GM23338 (cell line): ENCODE measurements around the gene C1orf198. TPM values are rescaled to one million over a fixed set of nuclear protein-coding genes. Genes with fewer than 3 reads are reported as not detected.

Experiments used
- ATAC-seq: fragments of 200-7000 bp; cut with Tn5 transposase; 3 replicates; pipeline ENCODE4 v1.9.1; 2020
- DNase-seq: peaks from one replicate; pipeline ENCODE4 v3.0.0-alpha.2; 2015; ENCODE audit warnings: low spot score
- H2AFZ ChIP-seq: fragments of 200-600 bp; sonication (generic); 2 replicates; pipeline ENCODE4 v1.8.0; 2016; ENCODE audit warnings: antibody characterized with exemption, mild to moderate bottlenecking, moderate library complexity
- H3F3A ChIP-seq: fragments of 200-600 bp; sonication (generic); replicated peaks from 2 replicates; pipeline ENCODE4 v1.8.0; 2017; ENCODE audit warnings: antibody characterized with exemption, mixed run types, low read depth
- H3K27ac ChIP-seq: fragments of 200-600 bp; sonication (generic); 2 replicates; pipeline ENCODE4 v1.6.1; 2016; ENCODE audit warnings: low read depth
- H3K27me3 ChIP-seq: fragments of 200-600 bp; sonication (generic); 2 replicates; pipeline ENCODE4 v1.8.0; 2016; ENCODE audit warnings: mild to moderate bottlenecking, mixed run types, moderate library complexity; ENCODE audit not compliant: insufficient read depth
- H3K36me3 ChIP-seq: fragments of 200-600 bp; sonication (generic); 2 replicates; pipeline ENCODE4 v1.8.0; 2016; ENCODE audit warnings: mild to moderate bottlenecking; ENCODE audit not compliant: insufficient read depth
- H3K4me1 ChIP-seq: fragments of 200-600 bp; sonication (generic); 2 replicates; pipeline ENCODE4 v1.8.0; 2016; ENCODE audit warnings: mild to moderate bottlenecking, moderate library complexity; ENCODE audit not compliant: insufficient read depth
- H3K4me2 ChIP-seq: fragments of 200-600 bp; sonication (generic); 2 replicates; pipeline ENCODE4 v1.7.1; 2017; ENCODE audit warnings: mixed run types
- H3K4me3 ChIP-seq: fragments of 200-600 bp; sonication (generic); 2 replicates; pipeline ENCODE4 v1.6.1; 2016; ENCODE audit warnings: mixed run types
- H3K79me2 ChIP-seq: fragments of 200-600 bp; sonication (generic); replicated peaks from 2 replicates; pipeline ENCODE4 v1.8.0; 2017; ENCODE audit warnings: mild to moderate bottlenecking; ENCODE audit not compliant: insufficient read depth
- H3K9me2 ChIP-seq: fragments of 200-600 bp; sonication (generic); 2 replicates; pipeline ENCODE4 v1.8.0; 2017; ENCODE audit not compliant: insufficient read depth
- H4K20me1 ChIP-seq: fragments of 200-600 bp; sonication (generic); replicated peaks from 2 replicates; pipeline ENCODE4 v1.8.0; 2017; ENCODE audit warnings: mild to moderate bottlenecking; ENCODE audit not compliant: insufficient read depth
- H3K27ac Mint-ChIP-seq: 2 replicates; pipeline ENCODE4 v1.8.0; 2020; ENCODE audit warnings: inconsistent platforms, mild to moderate bottlenecking, moderate library complexity, mixed read lengths
- H3K27me3 Mint-ChIP-seq: 3 replicates; pipeline ENCODE4 v1.8.0; 2022; ENCODE audit warnings: low read depth, mild to moderate bottlenecking, moderate library complexity, mixed read lengths, inconsistent platforms; ENCODE audit not compliant: insufficient read depth, poor library complexity
- H3K36me3 Mint-ChIP-seq: 3 replicates; pipeline ENCODE4 v1.8.0; 2021; ENCODE audit warnings: low read depth, mild to moderate bottlenecking, inconsistent platforms, moderate library complexity, mixed read lengths
- H3K4me1 Mint-ChIP-seq: 3 replicates; pipeline ENCODE4 v1.8.0; 2020; ENCODE audit warnings: mild to moderate bottlenecking, inconsistent platforms, mixed read lengths
- H3K4me3 Mint-ChIP-seq: 3 replicates; pipeline ENCODE4 v1.8.0; 2021; ENCODE audit warnings: moderate library complexity, mild to moderate bottlenecking, inconsistent platforms, mixed read lengths
- H3K9me3 Mint-ChIP-seq: 3 replicates; pipeline ENCODE4 v1.8.0; 2020; ENCODE audit warnings: moderate library complexity, mild to moderate bottlenecking, inconsistent platforms, mixed read lengths
- EZH2phosphoT487 ChIP-seq: fragments of 200-600 bp; sonication (generic); IDR thresholded peaks from one replicate; pipeline ENCODE4 v1.8.1; 2018; ENCODE audit warnings: antibody characterized with exemption; ENCODE audit not compliant: unreplicated experiment
- JUNB ChIP-seq: IDR thresholded peaks from one replicate; pipeline ENCODE4 v1.6.1; 2016; ENCODE audit warnings: antibody characterized with exemption; ENCODE audit not compliant: unreplicated experiment
- NANOG ChIP-seq: IDR thresholded peaks from 2 replicates; pipeline ENCODE4 v1.6.1; 2016; ENCODE audit warnings: antibody characterized with exemption, borderline replicate concordance
- ZNF114 ChIP-seq: fragments of 250-450 bp; sonication (Bioruptor Pico); IDR thresholded peaks from 2 replicates; pipeline ENCODE4 v1.5.0; 2020; ENCODE audit warnings: mild to moderate bottlenecking, moderate library complexity
- ZNF331 ChIP-seq: fragments of 250-450 bp; sonication (Bioruptor Pico); IDR thresholded peaks from 2 replicates; pipeline ENCODE4 v1.5.0; 2020; ENCODE audit warnings: low read depth, mild to moderate bottlenecking, moderate library complexity
- polyA plus RNA-seq: library from polyadenylated mRNA; unstranded; fragments of >200 nt; fragmentation: Nextera tagmentation; extraction: Ambion mirVana; gene quantifications from 2 replicates; pipeline ENCODE4 v1.2.1, GENCODE V29; 2016
- total RNA-seq: library from RNA; depleted of rRNA; stranded (reverse); fragments of >200 nt; shearing (Covaris generic); gene quantifications from 2 replicates; pipeline ENCODE4 v1.2.3, GENCODE V29; 2014
- TF ChIP-seq, protein P1 (sequence below): IDR thresholded peaks from 2 replicates; pipeline ENCODE4 v1.6.1; 2016; ENCODE audit warnings: antibody characterized with exemption
- TF ChIP-seq, protein P2 (sequence below): fragments of 250-450 bp; sonication (Bioruptor Pico); IDR thresholded peaks from 2 replicates; pipeline ENCODE4 v1.5.0; 2020; ENCODE audit warnings: mild to moderate bottlenecking, moderate library complexity
- TF ChIP-seq, protein P3 (sequence below), 2 experiments: fragments of 200-600 bp in 1 of 2; sonication (generic) in 1 of 2; conservative IDR thresholded peaks; 2 replicates each; pipeline versions ENCODE4 v1.5.1 to v1.6.1; 2016 to 2017; ENCODE audit warnings: antibody characterized with exemption in 2 of 2, low read depth in 2 of 2, mild to moderate bottlenecking in 2 of 2, moderate library complexity in 1 of 2
- TF ChIP-seq, protein P4 (sequence below): IDR thresholded peaks from one replicate; pipeline ENCODE4 v1.6.1; 2018; ENCODE audit warnings: antibody characterized with exemption; ENCODE audit not compliant: unreplicated experiment

The C1orf198 gene
- total and polyA plus RNA-seq, 2 experiments from 2014 or later: 14.9 to 46.6 TPM

DNA sequence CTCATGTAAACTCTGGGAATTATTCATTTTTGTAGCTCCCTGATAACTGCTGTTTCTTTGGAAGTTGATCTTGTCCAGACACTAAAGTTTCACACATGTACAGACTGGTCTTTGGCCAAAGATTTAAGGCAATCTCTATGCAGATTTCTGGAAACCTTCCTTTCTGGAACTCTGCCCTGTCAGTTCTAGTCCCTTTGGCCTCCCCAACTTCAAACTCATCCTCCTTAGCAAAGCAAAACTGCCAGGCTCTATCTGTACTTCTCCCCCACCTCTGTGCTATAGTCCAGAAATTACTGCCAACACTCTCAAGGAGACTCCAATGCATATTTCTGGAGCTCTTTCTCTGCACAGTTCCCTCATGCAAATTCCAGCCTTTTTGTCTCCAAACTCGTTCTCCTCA, 36.5 kb downstream of the C1orf198 start:
- Histone ChIP-seq H2AFZ (no peak overlapping the region), H4K20me1 (0 out of 2 replicates have a peak, but pooled peaks cover under 1% of the 10 kb centered on the region), H3K27ac (no peak overlapping the region), H3K9me2 (no peaks in the 10 kb centered on the region), H3K27me3 (no peaks in the 10 kb centered on the region), H3F3A (no peaks in the 10 kb centered on the region), H3K4me3 (no peak overlapping the region), H3K79me2 (no peaks in the 10 kb centered on the region), H3K36me3 (no peaks in the 10 kb centered on the region), H3K4me2 (no peak overlapping the region), H3K4me1 (peaks cover 8% of the 10 kb centered on the region; the same call in 1 of the 2 replicates)
- DNase-seq (no peak), ATAC-seq (no peak)
- Mint-ChIP-seq H3K4me3 (no peak overlapping the region), H3K9me3 (no peaks in the 10 kb centered on the region; the same call in 2 of the 3 replicates), H3K27ac (no peak overlapping the region), H3K36me3 (no peaks in the 10 kb centered on the region), H3K27me3 (peaks cover 2% of the 10 kb centered on the region), H3K4me1 (no peaks in the 10 kb centered on the region)
- TF ChIP-seq ZNF114 (no peak), ZNF331 (CRISPR knock-in tag) (no peak), JUNB (no peak), NANOG (no peak), EZH2phosphoT487 (no peak)
- TF ChIP-seq, protein P1, sequence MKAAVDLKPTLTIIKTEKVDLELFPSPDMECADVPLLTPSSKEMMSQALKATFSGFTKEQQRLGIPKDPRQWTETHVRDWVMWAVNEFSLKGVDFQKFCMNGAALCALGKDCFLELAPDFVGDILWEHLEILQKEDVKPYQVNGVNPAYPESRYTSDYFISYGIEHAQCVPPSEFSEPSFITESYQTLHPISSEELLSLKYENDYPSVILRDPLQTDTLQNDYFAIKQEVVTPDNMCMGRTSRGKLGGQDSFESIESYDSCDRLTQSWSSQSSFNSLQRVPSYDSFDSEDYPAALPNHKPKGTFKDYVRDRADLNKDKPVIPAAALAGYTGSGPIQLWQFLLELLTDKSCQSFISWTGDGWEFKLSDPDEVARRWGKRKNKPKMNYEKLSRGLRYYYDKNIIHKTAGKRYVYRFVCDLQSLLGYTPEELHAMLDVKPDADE: no peak
- TF ChIP-seq, protein P2, sequence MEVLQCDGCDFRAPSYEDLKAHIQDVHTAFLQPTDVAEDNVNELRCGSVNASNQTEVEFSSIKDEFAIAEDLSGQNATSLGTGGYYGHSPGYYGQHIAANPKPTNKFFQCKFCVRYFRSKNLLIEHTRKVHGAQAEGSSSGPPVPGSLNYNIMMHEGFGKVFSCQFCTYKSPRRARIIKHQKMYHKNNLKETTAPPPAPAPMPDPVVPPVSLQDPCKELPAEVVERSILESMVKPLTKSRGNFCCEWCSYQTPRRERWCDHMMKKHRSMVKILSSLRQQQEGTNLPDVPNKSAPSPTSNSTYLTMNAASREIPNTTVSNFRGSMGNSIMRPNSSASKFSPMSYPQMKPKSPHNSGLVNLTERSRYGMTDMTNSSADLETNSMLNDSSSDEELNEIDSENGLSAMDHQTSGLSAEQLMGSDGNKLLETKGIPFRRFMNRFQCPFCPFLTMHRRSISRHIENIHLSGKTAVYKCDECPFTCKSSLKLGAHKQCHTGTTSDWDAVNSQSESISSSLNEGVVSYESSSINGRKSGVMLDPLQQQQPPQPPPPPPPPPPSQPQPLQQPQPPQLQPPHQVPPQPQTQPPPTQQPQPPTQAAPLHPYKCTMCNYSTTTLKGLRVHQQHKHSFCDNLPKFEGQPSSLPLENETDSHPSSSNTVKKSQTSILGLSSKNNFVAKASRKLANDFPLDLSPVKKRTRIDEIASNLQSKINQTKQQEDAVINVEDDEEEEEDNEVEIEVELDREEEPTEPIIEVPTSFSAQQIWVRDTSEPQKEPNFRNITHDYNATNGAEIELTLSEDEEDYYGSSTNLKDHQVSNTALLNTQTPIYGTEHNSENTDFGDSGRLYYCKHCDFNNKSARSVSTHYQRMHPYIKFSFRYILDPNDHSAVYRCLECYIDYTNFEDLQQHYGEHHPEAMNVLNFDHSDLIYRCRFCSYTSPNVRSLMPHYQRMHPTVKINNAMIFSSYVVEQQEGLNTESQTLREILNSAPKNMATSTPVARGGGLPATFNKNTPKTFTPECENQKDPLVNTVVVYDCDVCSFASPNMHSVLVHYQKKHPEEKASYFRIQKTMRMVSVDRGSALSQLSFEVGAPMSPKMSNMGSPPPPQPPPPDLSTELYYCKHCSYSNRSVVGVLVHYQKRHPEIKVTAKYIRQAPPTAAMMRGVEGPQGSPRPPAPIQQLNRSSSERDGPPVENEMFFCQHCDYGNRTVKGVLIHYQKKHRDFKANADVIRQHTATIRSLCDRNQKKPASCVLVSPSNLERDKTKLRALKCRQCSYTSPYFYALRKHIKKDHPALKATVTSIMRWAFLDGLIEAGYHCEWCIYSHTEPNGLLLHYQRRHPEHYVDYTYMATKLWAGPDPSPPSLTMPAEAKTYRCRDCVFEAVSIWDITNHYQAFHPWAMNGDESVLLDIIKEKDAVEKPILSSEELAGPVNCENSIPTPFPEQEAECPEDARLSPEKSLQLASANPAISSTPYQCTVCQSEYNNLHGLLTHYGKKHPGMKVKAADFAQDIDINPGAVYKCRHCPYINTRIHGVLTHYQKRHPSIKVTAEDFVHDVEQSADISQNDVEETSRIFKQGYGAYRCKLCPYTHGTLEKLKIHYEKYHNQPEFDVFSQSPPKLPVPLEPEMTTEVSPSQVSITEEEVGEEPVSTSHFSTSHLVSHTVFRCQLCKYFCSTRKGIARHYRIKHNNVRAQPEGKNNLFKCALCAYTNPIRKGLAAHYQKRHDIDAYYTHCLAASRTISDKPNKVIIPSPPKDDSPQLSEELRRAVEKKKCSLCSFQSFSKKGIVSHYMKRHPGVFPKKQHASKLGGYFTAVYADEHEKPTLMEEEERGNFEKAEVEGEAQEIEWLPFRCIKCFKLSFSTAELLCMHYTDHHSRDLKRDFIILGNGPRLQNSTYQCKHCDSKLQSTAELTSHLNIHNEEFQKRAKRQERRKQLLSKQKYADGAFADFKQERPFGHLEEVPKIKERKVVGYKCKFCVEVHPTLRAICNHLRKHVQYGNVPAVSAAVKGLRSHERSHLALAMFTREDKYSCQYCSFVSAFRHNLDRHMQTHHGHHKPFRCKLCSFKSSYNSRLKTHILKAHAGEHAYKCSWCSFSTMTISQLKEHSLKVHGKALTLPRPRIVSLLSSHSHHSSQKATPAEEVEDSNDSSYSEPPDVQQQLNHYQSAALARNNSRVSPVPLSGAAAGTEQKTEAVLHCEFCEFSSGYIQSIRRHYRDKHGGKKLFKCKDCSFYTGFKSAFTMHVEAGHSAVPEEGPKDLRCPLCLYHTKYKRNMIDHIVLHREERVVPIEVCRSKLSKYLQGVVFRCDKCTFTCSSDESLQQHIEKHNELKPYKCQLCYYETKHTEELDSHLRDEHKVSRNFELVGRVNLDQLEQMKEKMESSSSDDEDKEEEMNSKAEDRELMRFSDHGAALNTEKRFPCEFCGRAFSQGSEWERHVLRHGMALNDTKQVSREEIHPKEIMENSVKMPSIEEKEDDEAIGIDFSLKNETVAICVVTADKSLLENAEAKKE (CRISPR knock-in tag): no peak
- TF ChIP-seq, protein P3, sequence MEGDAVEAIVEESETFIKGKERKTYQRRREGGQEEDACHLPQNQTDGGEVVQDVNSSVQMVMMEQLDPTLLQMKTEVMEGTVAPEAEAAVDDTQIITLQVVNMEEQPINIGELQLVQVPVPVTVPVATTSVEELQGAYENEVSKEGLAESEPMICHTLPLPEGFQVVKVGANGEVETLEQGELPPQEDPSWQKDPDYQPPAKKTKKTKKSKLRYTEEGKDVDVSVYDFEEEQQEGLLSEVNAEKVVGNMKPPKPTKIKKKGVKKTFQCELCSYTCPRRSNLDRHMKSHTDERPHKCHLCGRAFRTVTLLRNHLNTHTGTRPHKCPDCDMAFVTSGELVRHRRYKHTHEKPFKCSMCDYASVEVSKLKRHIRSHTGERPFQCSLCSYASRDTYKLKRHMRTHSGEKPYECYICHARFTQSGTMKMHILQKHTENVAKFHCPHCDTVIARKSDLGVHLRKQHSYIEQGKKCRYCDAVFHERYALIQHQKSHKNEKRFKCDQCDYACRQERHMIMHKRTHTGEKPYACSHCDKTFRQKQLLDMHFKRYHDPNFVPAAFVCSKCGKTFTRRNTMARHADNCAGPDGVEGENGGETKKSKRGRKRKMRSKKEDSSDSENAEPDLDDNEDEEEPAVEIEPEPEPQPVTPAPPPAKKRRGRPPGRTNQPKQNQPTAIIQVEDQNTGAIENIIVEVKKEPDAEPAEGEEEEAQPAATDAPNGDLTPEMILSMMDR (conservative IDR thresholded peaks at IDR 0.05; ENCODE audit: low read depth in 2 of 2): no peak
- TF ChIP-seq, protein P4, sequence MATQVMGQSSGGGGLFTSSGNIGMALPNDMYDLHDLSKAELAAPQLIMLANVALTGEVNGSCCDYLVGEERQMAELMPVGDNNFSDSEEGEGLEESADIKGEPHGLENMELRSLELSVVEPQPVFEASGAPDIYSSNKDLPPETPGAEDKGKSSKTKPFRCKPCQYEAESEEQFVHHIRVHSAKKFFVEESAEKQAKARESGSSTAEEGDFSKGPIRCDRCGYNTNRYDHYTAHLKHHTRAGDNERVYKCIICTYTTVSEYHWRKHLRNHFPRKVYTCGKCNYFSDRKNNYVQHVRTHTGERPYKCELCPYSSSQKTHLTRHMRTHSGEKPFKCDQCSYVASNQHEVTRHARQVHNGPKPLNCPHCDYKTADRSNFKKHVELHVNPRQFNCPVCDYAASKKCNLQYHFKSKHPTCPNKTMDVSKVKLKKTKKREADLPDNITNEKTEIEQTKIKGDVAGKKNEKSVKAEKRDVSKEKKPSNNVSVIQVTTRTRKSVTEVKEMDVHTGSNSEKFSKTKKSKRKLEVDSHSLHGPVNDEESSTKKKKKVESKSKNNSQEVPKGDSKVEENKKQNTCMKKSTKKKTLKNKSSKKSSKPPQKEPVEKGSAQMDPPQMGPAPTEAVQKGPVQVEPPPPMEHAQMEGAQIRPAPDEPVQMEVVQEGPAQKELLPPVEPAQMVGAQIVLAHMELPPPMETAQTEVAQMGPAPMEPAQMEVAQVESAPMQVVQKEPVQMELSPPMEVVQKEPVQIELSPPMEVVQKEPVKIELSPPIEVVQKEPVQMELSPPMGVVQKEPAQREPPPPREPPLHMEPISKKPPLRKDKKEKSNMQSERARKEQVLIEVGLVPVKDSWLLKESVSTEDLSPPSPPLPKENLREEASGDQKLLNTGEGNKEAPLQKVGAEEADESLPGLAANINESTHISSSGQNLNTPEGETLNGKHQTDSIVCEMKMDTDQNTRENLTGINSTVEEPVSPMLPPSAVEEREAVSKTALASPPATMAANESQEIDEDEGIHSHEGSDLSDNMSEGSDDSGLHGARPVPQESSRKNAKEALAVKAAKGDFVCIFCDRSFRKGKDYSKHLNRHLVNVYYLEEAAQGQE: no peak
